ENCODE data around the gene HOXC10. TPM values are rescaled to one million over a fixed set of nuclear protein-coding genes. Genes with fewer than 3 reads are reported as not detected.

HOXC10 gene
- total and polyA plus RNA-seq, 3 donors from 2014 or later, result 1.4 to 4.3 (median 2.6) TPM

DNA sequence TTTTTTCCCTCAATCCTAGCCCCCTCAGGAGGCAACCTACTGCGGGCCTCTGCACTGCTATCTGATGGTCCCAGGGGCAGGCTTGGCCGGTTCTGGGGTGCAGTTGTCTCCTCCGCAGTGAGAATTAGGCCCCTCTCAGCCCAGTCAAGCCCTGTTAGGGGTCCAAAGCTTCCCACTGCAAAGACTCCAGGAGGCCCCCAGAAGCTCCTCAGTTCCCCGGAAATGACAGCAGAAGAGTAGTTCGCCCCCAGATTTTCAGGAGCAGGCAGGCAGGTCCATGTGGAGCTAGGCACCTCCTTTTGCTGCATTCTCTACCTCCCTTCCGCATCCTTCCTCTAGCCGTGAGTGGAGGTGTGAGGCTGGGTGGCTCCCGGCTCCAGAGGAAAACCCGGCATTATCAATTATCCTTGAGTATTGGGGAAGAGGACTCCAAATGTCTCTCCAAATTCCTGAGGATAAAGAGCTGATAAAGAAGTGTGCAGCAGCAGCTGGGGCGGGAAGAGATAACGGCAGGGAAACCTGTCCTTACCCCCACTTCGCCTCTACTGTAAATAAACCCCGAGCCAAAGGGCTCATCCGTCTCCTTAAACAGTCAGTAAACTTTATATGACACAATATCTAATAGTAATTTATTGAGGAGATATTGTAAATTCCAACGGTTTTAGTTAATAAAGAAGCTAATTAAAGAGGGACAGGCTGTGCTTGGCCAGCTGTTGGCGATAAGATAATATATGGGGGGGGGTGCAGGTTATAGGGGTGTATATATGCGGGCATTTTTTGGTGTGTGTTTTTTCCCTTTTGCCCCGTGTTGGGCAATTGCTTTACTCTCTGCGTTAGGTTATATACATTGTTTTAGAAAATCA, 30.9 kb upstream of the HOXC10 start:
- intact Hi-C loops (cut with DNase I; ENCODE audit: low total_unique reads), result no loop called here
- 6 to 8% methylated on average over 19 of the region's 19 CpGs for WGBS, 2 donors
- no peaks in the 10 kb centered on the region for H3K36me3 ChIP-seq (ENCODE audit: low read depth, missing control alignments)
- H3K27ac ChIP-seq, result no peak overlapping the region
- no peaks in the 10 kb centered on the region for H3K27me3 ChIP-seq
- TF ChIP-seq CTCF (IDR thresholded peaks at IDR 0.05), result no peak
- no peak for TF ChIP-seq POLR2A (IDR thresholded peaks at IDR 0.05)
- no peak overlapping the region for H3K4me3 ChIP-seq
- DNase-seq, result no peak
- peaks cover 11% of the 10 kb centered on the region for H3K4me1 ChIP-seq
- H3K9me3 ChIP-seq, result no peaks in the 10 kb centered on the region

DNA sequence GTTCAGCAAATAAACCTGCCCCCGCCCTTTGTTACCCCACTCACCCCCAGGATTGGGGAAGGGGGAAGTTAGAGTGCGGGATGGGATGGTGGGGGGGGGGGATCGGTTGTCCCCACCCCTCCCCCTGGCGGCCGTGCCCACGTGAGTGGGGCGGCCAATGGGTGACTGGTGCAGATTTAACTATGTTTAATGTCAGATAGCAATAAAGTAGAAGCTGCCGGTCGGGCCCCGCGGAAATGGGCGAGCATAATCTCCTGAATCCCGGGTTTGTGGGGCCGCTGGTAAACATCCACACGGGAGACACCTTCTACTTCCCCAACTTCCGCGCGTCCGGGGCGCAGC, 30.3 kb upstream of the HOXC10 start, which contains the start of gene HOXC12:
TSS of gene HOXC12 (plus strand) at position 210 of the 342 bp plus-strand sequence. CDS start at position 237, 27 bp downstream.
- intact Hi-C loops (cut with DNase I; ENCODE audit: low total_unique reads), result no loop called here
- peak within 1 kb of the TSS in 1 of 2 donors; percentile 12 for H3K4me3 ChIP-seq
- no peak for DNase-seq
- WGBS, 2 donors, result 4 to 5% methylated on average over 15 to 20 of the region's 20 CpGs
- no peak within 1 kb of the TSS for H3K27ac ChIP-seq
- H3K36me3 ChIP-seq (ENCODE audit: low read depth, missing control alignments), result no peaks in the 10 kb centered on the region
- no peaks in the 10 kb centered on the region for H3K27me3 ChIP-seq
- H3K4me1 ChIP-seq, result peaks cover 11% of the 10 kb centered on the region
- TF ChIP-seq POLR2A (IDR thresholded peaks at IDR 0.05), result no peak
- TF ChIP-seq CTCF (IDR thresholded peaks at IDR 0.05), result no peak
- H3K9me3 ChIP-seq, result no peaks in the 10 kb centered on the region

DNA sequence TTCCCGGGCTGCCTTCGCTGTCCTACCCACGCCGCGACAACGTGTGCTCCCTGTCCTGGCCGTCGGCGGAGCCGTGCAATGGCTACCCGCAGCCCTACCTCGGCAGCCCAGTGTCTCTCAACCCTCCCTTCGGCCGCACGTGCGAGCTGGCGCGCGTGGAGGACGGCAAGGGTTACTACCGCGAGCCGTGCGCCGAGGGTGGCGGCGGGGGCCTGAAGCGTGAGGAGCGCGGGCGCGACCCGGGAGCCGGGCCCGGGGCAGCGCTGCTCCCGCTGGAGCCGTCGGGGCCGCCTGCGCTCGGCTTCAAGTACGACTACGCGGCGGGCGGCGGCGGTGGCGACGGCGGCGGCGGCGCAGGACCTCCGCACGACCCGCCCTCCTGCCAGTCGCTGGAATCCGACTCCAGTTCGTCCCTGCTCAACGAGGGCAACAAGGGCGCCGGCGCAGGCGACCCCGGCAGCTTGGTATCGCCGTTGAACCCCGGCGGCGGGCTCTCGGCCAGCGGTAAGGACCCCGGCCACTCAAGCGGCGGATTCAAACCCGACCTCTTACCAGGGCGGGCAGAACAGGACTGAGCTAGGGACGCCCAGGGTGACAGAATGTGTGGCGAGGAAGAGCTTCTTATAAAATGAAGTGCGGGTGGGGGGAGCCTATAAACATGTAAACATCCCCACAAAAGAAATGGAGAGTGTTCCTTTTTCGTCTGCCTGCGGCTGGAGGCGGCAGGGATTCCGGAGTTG, 29.7 kb upstream of the HOXC10 start:
- Histone ChIP-seq H3K4me1 (peaks cover 11% of the 10 kb centered on the region), H3K9me3 (no peaks in the 10 kb centered on the region), H3K27me3 (no peaks in the 10 kb centered on the region), H3K36me3 (ENCODE audit: low read depth, missing control alignments) (no peaks in the 10 kb centered on the region), H3K4me3 (peak overlapping the region in 1 of 2 donors; percentile 12), H3K27ac (no peak overlapping the region)
- 4 to 7% methylated on average over 10 to 85 of the region's 86 CpGs for WGBS, 2 donors
- TF ChIP-seq CTCF (IDR thresholded peaks at IDR 0.05), result no peak
- no peak for TF ChIP-seq POLR2A (IDR thresholded peaks at IDR 0.05)
- no peak for DNase-seq
- intact Hi-C loops (cut with DNase I; ENCODE audit: low total_unique reads), result no loop called here

DNA sequence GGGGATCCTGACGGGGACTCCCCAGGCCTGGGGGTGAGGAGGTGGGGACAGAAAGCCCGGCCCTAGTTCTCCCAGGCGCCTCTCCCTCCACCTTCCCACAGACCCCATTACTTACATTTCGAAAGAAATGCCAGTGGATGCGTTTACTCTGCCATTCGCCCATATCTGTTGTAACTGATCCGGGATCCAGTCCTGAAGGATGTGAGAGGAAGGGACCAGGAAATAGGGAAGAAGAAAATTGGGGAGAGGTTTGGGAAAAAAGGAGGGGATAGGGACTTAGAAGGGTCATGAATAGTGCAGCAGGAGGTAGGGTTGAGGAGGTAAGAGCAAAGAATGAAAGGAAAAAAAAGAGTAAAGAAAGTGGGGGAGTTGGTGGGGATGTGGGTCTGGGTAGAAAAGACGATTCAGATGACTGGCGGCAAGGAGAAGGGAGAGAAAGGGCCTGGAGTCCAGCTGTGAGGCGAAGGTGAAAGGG, 29.1 kb upstream of the HOXC10 start:
- intact Hi-C loops (cut with DNase I; ENCODE audit: low total_unique reads), result no loop called here
- Histone ChIP-seq H3K36me3 (ENCODE audit: low read depth, missing control alignments) (no peaks in the 10 kb centered on the region), H3K27me3 (no peaks in the 10 kb centered on the region), H3K4me1 (peaks cover 11% of the 10 kb centered on the region), H3K9me3 (no peaks in the 10 kb centered on the region), H3K4me3 (no peak overlapping the region), H3K27ac (no peak overlapping the region)
- DNase-seq, result no peak
- TF ChIP-seq CTCF (IDR thresholded peaks at IDR 0.05), result no peak
- no peak for TF ChIP-seq POLR2A (IDR thresholded peaks at IDR 0.05)
- WGBS, 2 donors, result 8 to 11% methylated on average over 10 of the region's 10 CpGs
